ENCODE data around the gene RIPPLY1.

GRCh38 chrX:106935175-106935574 is 32.0 kb upstream of the RIPPLY1 start:
- TF ChIP-seq CTCF (IDR thresholded peaks at IDR 0.05; ENCODE audit: low read length) (no peak), EZH2phosphoT487 (IDR thresholded peaks at IDR 0.05; ENCODE audit: low read length) (no peak), EZH2 (optimal IDR thresholded peaks at IDR 0.05; ENCODE audit: low read depth, low read length) (no peak)

Measured in MM.1S (cell line).